GM23248 (cell line): ENCODE results near the gene OR10V1.

Experiments
- EZH2 ChIP-seq: fragments of 200-600 bp; sonication (generic); IDR thresholded peaks from 2 replicates; pipeline ENCODE4 v1.6.1; 2018; ENCODE audit warnings: antibody characterized with exemption, mild to moderate bottlenecking; ENCODE audit not compliant: insufficient read depth, poor library complexity, severe bottlenecking
- EZH2phosphoT487 ChIP-seq: fragments of 200-600 bp; sonication (generic); IDR thresholded peaks from 2 replicates; pipeline ENCODE4 v1.6.1; 2018; ENCODE audit warnings: antibody characterized with exemption, moderate library complexity, mild to moderate bottlenecking, low read depth; ENCODE audit not compliant: insufficient read depth

DNA sequence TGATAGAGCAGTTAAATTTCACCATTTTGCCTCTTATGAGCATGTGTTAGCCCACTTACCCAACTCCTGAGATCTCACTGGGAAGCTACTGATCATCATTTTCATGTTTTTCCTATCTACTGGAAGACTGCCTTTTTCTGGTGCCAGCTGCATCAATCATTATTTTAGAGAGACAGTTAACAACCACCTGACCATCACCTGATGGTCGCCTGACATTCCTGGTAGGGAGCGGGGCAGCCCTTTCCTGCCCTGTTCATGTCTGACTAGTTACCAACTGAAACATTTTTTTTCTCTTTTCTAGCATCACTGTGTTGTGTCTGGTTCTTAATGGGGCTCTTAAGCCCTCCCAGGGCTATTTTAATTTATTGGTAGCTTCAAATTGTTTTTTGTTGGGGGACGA is 24.6 kb downstream of the OR10V1 start:
- TF ChIP-seq EZH2, result no peak
- no peak for TF ChIP-seq EZH2phosphoT487
